OCI-LY7 (cell line): Measurements from ENCODE around the gene MICALL2. TPM values are rescaled to one million over a fixed set of nuclear protein-coding genes. Genes with fewer than 3 reads are reported as not detected.

Source experiments
- BruUV-seq: library from RNA; stranded (reverse); fragments of 400-500 nt; replicated peaks from 2 replicates; lab custom pipeline; 2021; lab: Mats Ljungman, UMichigan
- CTCF ChIA-PET: fragments of 300-600 bp; sonication (Branson Sonifier 250); formaldehyde crosslinking; loops from one replicate; lab custom pipeline; 2022; ENCODE audit warnings: antibody characterized with exemption; ENCODE audit not compliant: unreplicated experiment; lab: Charles Lee
- POLR2A ChIA-PET: fragments of 300-600 bp; sonication (Branson Sonifier 250); formaldehyde crosslinking; loops from one replicate; lab custom pipeline; 2022; ENCODE audit warnings: antibody characterized with exemption; lab: Charles Lee
- DNase-seq: peaks from one replicate; pipeline ENCODE4 v3.0.0-alpha.2; 2015; ENCODE audit warnings: low spot score
- H2AFZ ChIP-seq: fragments of 200-600 bp; sonication (generic), shearing (Covaris generic); 2 replicates; pipeline ENCODE4 v1.6.1; 2014; ENCODE audit warnings: mild to moderate bottlenecking, antibody characterized with exemption, low read length, moderate library complexity
- H3K27ac ChIP-seq: fragments of 200-600 bp; sonication (generic); 2 replicates; pipeline ENCODE4 v1.5.1; 2014; ENCODE audit warnings: mixed run types, low read depth, mild to moderate bottlenecking, moderate library complexity, low read length, inconsistent platforms; ENCODE audit not compliant: poor library complexity, severe bottlenecking
- H3K36me3 ChIP-seq: fragments of 200-600 bp; sonication (generic); 2 replicates; pipeline ENCODE4 v1.6.1; 2014; ENCODE audit warnings: mild to moderate bottlenecking, antibody characterized with exemption, low read length, moderate library complexity, mixed read lengths; ENCODE audit not compliant: insufficient read depth
- H3K4me1 ChIP-seq: fragments of 200-600 bp; sonication (generic); 2 replicates; pipeline ENCODE4 v1.5.1; 2014; ENCODE audit warnings: mild to moderate bottlenecking, low read length; ENCODE audit not compliant: insufficient read depth, poor library complexity, severe bottlenecking
- H3K4me2 ChIP-seq: fragments of 200-600 bp; sonication (generic); 2 replicates; pipeline ENCODE4 v1.6.1; 2014; ENCODE audit warnings: mild to moderate bottlenecking, low read length
- H3K4me3 ChIP-seq: fragments of 200-600 bp; sonication (generic); 2 replicates; pipeline ENCODE4 v1.5.1; 2014; ENCODE audit warnings: mild to moderate bottlenecking, low read depth, low read length; ENCODE audit not compliant: poor library complexity, severe bottlenecking
- H3K79me2 ChIP-seq: fragments of 200-600 bp; sonication (generic); 2 replicates; pipeline ENCODE4 v1.6.1; 2016; ENCODE audit warnings: low read depth, mild to moderate bottlenecking, low read length, moderate library complexity, mixed read lengths; ENCODE audit not compliant: insufficient read depth
- H3K9me2 ChIP-seq: fragments of 200-600 bp; sonication (generic); 2 replicates; pipeline ENCODE4 v1.6.1; 2016; ENCODE audit warnings: mild to moderate bottlenecking, low read length, mixed read lengths; ENCODE audit not compliant: insufficient read depth
- H3K9me3 ChIP-seq: fragments of 200-600 bp; sonication (generic); 2 replicates; pipeline ENCODE4 v1.6.1; 2014; ENCODE audit warnings: mild to moderate bottlenecking, mixed run types, low read length, mixed read lengths
- H4K20me1 ChIP-seq: fragments of 200-600 bp; sonication (generic); 2 replicates; pipeline ENCODE4 v1.6.1; 2014; ENCODE audit warnings: mild to moderate bottlenecking, antibody characterized with exemption, low read length, moderate library complexity, mixed read lengths; ENCODE audit not compliant: insufficient read depth
- EZH2phosphoT487 ChIP-seq: fragments of 200-600 bp; sonication (generic); IDR thresholded peaks from 2 replicates; pipeline ENCODE4 v1.6.1; 2018; ENCODE audit warnings: low read depth, borderline replicate concordance, mild to moderate bottlenecking, mixed run types, antibody characterized with exemption, low read length, moderate library complexity, mixed read lengths
- intact Hi-C: fragments of 100-400 bp; cut with micrococcal nuclease; formaldehyde crosslinking; loops from one replicate; pipeline ENCODE4 v1.10.0; 2022; ENCODE audit not compliant: unreplicated experiment
- total RNA-seq, 2 experiments: library from RNA; depleted of rRNA in 1 of 2; stranded (reverse); fragments of >200 nt in 1 of 2; shearing (Covaris generic) in 1 of 2; gene quantifications; 2 replicates each; pipeline ENCODE4 v1.2.3, GENCODE V29; 2014 to 2022
- TF ChIP-seq, protein P1 (sequence below): fragments of 200-600 bp; sonication (generic); conservative IDR thresholded peaks from 2 replicates; pipeline ENCODE4 v1.5.1; 2014; ENCODE audit warnings: mild to moderate bottlenecking, antibody characterized with exemption, low read length, moderate library complexity, mixed read lengths

The MICALL2 gene
- total RNA-seq, 2 experiments from 2014 or later: 1.4 to 4.5 TPM

- TF ChIP-seq, protein P1, sequence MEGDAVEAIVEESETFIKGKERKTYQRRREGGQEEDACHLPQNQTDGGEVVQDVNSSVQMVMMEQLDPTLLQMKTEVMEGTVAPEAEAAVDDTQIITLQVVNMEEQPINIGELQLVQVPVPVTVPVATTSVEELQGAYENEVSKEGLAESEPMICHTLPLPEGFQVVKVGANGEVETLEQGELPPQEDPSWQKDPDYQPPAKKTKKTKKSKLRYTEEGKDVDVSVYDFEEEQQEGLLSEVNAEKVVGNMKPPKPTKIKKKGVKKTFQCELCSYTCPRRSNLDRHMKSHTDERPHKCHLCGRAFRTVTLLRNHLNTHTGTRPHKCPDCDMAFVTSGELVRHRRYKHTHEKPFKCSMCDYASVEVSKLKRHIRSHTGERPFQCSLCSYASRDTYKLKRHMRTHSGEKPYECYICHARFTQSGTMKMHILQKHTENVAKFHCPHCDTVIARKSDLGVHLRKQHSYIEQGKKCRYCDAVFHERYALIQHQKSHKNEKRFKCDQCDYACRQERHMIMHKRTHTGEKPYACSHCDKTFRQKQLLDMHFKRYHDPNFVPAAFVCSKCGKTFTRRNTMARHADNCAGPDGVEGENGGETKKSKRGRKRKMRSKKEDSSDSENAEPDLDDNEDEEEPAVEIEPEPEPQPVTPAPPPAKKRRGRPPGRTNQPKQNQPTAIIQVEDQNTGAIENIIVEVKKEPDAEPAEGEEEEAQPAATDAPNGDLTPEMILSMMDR: no peak
- TF ChIP-seq EZH2phosphoT487: no peak
- peaks cover 77% of the 10 kb centered on the region for H3K36me3 ChIP-seq
- ChIA-PET CTCF (no interaction called here), POLR2A (no interaction called here)
- no peaks in the 10 kb centered on the region for H3K9me2 ChIP-seq
- H3K9me3 ChIP-seq: no peaks in the 10 kb centered on the region
- TSS peak; percentile 12 for BruUV-seq
- peaks cover 18% of the 10 kb centered on the region for H3K4me1 ChIP-seq
- peaks cover 5% of the 10 kb centered on the region; the same call in 1 of the 2 replicates for H4K20me1 ChIP-seq
- H3K4me3 ChIP-seq: no peak overlapping the region
- no peak overlapping the region for H2AFZ ChIP-seq
- H3K4me2 ChIP-seq: no peak overlapping the region
- intact Hi-C loops: no loop called here
- H3K27ac ChIP-seq: no peak overlapping the region
- peaks cover 31% of the 10 kb centered on the region for H3K79me2 ChIP-seq
- DNase-seq: no peak
Observed at GRCh38 chr7:1500064-1500807, 41.0 kb upstream of the MICALL2 start.

DNA sequence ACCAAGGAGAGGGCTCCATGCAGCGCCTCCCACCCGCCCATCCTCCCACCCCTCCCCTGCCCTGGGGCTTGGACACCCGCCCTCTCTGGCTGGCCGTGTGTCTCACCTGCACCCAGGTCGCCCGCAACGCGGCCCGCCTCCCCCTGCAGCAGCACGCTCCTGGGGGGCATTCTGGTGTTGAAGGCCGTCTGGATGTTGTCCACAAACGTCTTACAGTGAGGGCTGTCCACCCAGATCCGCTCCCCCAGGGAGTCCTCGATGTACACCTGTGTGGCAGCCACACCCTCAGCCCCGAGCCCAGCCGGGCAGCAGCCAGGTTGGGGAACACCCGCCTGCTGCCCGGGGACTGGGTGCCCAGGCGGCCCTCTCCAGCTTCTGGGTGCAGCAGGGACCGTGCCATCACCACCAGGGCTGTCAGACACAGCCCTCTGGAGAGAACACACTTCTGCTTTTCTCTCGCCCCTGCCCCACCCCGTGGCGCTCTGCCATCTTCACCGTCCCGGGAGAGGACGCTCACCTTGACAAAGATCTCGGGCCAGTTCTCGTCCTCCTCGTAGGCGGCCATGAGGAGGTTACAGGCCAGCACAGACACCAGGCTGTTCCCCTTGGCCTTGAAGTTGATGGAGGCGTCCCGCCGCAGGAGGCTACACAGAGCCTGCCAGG lies 40.2 kb upstream of the MICALL2 start:
- peaks cover 13% of the 10 kb centered on the region for H3K4me1 ChIP-seq
- H3K9me2 ChIP-seq: no peaks in the 10 kb centered on the region
- no TSS peak for BruUV-seq
- no peaks in the 10 kb centered on the region for H3K9me3 ChIP-seq
- no peak overlapping the region for H3K4me3 ChIP-seq
- H3K4me2 ChIP-seq: no peak overlapping the region
- intact Hi-C loops: no loop called here
- peaks cover 24% of the 10 kb centered on the region for H3K79me2 ChIP-seq
- POLR2A ChIA-PET: no interaction called here
- no peak for DNase-seq
- CTCF ChIA-PET: no interaction called here
- H3K27ac ChIP-seq: no peak overlapping the region
- H4K20me1 ChIP-seq: peaks cover 5% of the 10 kb centered on the region; the same call in 1 of the 2 replicates
- peaks cover 83% of the 10 kb centered on the region for H3K36me3 ChIP-seq
- TF ChIP-seq, protein P1: no peak
- TF ChIP-seq EZH2phosphoT487: no peak
- no peak overlapping the region for H2AFZ ChIP-seq
